HTERT RPE-1 (cell line): Measurements from ENCODE around the gene TRUB1.

Source experiments
- in situ Hi-C: fragments of 300-500 bp; cut with MboI; formaldehyde crosslinking; loops from 4 replicates; pipeline ENCODE4 v1.14.3; 2020; ENCODE audit warnings: low sequenced_read_pairs

The TRUB1 gene

DNA sequence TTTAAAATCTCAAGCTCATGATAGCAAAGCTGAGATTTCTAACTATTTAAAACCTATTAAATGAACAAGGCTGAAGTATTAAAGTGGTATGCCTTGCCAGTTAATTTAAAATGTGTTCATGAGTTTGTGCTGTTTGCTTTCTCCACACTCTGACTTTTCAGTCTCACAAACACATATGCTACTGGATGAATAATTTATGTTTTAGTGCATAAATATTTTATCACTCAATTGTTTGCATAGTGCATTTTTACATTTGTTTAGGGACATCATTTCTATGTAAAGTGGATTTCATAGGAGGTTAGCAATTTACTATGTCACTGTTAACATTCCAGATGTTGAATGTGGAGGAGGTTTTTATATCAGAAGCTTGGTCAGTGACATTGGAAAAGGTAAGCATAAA lies 36.0 kb downstream of the TRUB1 start:
- in situ Hi-C loops: no loop called here

DNA sequence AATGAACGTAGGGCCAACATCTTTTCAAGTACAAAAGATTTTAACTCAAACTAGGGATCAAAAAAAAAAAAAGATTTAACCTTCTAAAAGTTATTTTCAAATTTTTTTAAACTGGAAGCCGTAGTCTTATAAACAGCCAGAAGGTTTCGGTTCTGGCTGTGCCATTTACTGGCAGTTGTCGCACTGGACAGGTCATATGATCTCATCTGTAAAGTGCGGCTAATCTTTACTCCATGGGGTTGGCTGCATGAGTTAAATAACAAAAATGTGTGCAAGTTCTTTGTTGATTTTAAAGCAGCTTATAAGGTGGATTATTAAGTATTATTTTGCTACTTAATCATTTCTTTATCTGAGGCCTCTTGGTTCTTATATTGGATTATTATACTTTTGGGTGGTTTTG lies 36.6 kb downstream of the TRUB1 start:
- in situ Hi-C loops: no loop called here

- in situ Hi-C loops: no loop called here
These were observed 37.1 kb downstream of the TRUB1 start for GRCh38 chr10:114975091-114975490.

DNA sequence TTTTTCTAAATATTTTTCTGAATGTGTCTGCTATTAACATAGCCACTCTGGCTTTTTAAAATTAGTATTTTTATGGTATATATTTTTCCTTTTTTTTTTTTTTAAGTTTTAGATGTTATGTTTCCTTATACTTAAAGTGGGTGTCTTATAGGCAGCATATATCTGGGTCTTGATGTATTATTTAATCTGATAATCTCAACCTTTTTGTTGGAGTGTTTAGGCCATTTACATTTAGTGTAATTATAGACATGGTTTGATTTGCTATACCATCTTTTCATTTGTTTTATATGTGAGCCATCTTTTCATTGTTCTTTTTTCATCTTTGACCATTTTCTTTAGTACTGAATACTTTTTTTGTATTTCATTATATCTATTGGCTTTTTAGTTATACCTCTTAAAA lies 45.0 kb downstream of the TRUB1 start:
- in situ Hi-C loops: no loop called here

- in situ Hi-C loops: no loop called here
These were observed 50.0 kb downstream of the TRUB1 start for GRCh38 chr10:114987995-114988394.

DNA sequence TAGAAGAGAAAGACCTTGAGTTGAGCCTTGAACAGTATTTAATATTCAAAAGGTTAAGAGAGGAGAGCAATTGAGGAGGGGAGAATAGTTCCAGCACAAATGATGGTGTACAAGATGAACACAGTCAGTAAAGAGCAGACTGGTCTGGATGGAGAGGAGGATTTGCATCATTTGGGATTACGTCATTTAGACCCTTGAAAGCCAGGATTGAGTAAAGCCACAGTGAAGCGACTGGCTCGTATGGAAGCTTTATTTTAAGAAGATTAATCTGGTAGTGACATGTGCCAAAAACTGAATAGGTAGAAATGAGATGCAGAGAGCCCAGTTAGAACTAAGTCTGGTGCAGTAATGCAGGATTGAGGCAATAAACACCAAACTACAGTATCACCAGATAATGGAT lies 52.6 kb downstream of the TRUB1 start:
- in situ Hi-C loops: no loop called here

DNA sequence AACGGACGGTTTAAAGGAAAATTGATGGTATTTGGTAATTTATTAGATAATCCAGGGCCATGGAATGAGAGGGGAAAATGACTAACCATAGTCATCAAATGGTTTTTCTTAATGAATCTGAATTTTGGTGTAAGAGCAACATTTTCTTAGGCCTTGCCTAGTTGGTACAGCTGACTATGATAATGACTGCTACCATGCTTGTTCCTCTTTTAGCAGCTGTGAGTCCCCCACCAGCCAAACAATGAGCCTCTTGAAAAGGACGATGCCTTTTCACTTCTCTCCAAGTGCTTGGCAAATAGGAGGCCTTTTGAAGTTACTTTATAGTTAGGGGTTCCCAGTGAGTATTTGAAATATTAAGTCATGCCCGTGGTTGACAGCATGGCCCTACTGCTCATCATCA lies 53.0 kb downstream of the TRUB1 start:
- in situ Hi-C loops: no loop called here

- in situ Hi-C loops: no loop called here
These were observed 54.3 kb downstream of the TRUB1 start for GRCh38 chr10:114992189-114992775.

DNA sequence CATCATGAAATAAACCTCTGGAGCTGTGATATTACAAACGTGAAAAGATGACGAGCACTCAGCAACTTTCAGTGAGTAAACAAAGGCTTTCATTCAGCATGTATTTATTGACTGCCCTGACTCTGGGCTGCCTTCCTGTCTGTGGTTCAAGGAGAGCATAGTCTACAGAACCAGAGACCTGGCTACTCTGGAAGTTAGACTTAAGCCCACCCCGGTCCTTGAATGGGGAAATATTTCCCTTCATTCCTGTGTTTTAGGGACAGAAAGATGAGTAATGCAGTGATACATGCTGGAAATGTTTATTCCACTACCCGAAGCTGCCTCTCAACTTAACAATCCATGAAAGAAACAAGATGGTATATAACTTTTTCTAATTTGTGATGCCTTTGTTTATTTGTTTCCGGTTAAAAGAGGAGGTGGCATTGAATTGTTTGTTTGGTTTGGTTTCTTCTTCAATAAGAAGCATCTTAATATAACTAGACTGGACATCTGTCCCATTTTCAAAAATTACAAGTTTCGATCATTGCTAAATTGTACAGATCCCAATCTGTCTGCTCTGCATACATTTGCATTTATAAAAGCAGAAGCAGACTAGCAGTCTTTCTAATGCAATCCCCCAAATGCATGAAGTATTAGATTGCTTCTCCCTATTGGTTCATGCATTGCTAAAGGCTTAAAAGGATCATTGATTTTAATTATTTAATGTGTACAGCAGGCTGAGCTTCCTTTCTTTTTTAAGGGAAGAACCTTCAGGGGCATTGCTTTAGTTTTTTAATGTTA lies 57.7 kb downstream of the TRUB1 start:
- in situ Hi-C loops: no loop called here

DNA sequence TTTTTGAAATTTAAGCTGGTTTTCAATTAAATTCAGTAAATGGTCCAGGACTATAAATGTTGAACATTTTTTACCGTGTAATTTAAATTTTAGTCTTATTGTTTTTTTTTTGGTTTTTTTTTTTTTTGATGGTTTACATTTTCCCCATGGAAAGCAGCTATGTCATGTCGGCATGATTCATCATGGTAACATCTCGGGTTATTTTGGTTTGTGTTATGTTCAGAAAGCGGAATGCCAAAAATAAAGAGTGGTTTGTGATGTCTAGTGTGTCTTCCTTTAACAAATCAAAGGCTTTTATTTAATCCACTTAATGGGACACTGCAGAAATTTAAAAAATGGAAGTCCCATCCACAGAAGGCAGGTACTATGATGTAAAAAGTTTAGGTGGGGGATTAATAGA lies 58.5 kb downstream of the TRUB1 start:
- in situ Hi-C loops: no loop called here

DNA sequence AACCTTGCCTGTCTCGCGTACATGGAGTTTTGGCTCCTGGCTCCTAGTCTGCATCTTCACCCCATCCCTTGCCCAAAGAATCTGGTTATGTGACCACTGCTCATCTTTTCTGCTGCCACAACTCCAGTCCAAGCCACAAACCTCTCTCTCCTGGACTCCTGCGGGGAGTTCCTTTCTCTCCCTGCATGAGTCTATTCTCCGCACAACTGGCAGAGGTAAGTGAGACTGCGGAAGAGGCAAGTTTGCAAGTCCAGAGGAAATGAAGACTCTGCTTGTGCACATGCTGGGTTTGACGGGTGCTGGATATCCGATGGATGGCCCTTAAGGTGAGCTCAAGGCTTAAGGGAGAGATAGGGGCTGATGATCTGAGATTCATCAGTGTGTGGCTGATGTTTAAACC lies 61.0 kb downstream of the TRUB1 start:
- in situ Hi-C loops: no loop called here

- in situ Hi-C loops: no loop called here
These were observed 63.7 kb downstream of the TRUB1 start for GRCh38 chr10:115001506-115002381.

DNA sequence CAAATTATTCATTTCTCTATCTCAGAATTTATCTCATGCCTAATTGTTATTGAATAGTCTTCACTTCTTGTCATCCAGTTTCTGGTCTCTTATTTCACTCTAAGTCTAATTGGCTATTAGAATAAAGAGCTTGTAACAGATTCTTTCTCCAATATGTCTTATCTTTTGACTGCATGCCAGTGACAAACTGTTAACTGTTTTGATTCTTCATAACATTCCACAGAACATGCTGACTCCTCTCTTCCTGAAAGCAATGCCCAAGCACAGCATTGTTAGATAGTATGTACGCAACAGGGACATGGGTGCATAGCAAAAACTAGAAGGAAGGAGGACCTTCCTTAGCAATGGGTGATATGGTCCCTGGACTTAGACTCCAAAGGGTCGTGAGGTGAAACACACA lies 65.4 kb downstream of the TRUB1 start:
- in situ Hi-C loops: no loop called here

DNA sequence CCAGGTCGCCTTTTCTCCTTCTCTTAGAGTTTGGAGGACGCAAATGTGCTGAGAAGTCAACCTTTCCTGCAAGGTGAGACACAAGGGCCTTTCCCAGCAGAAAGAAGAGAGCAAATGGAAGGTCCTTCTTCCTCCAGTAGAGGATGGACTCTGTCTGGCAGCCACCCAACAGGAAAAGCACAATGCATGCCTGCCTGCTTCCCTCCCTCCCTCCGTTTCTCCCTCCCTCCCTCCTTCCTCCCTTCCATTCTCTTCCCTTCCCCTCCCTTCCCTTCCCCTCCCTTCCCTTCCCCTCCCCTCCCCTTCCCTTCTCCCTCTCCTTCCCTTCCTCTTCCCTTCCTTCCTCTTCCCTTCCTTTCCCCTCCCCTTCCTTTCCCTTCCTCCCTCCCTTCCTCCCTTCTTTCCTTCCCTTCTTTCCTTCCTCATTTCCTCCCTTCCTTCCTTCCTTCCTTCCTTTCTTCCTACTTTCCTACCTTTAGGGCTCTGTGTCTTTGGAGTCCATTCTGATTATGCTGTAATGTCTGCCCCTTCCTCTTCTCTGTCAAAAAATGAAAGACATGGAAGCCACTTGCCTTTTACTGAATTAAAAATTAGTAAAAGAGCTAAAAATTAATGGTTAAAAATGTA lies 66.4 kb downstream of the TRUB1 start:
- in situ Hi-C loops: no loop called here

DNA sequence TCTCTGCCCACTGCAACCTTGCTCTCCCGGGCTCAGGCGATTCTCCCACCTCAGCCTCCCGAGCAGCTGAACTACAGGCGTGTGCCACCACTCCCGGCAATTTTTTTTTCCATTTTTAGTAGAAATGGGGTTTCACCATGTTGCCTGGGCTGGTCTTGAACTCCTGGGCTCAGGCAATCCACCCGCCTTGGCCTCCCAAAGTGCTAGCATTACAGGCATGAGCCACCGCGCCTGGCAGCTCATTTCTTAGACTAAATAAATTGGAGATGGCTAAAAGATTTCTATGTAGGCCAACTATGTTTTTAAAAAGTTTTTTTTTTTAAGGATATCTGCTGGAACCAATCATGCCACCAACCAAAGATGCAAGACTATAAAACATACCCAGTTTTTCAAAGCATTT lies 67.8 kb downstream of the TRUB1 start:
- in situ Hi-C loops: no loop called here

DNA sequence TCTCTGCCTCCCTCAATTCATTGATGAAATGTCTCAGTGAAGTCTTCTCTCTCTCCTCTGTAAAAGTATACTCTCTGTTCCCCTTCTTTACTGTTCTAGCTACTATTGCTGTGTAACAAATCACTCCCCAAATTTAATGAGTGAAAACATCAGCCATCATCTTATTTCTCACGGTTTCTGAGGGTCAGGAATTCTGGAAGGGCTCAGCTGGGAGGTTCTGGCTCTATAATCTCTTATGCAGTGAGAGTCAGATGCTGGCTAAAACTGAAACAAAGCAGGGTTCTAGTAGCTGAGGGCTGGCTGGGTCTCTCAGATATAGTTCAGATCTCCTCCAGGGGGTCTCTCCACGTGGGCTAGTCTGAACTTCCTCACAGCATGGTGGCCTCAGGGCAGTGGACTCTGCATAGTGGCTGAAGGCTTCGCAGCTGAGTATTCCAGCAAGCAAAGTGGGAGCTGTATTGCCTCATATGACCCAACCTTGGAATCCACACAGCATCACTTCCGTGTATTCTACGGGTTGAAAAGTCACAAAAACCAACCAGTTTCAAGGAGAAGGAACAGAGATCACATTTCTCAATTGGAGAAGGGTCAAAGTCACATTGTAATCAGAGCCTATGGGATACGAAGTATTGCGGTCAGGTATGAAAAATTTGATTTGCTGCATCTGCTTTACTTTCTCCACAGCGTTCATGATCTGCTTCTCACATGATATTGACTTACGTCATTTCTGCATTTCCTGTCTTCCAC lies 80.4 kb downstream of the TRUB1 start:
- in situ Hi-C loops: no loop called here

- in situ Hi-C loops: no loop called here
These were observed 82.5 kb downstream of the TRUB1 start for GRCh38 chr10:115020449-115020848.

- in situ Hi-C loops: no loop called here
These were observed 84.7 kb downstream of the TRUB1 start for GRCh38 chr10:115022733-115023132.

DNA sequence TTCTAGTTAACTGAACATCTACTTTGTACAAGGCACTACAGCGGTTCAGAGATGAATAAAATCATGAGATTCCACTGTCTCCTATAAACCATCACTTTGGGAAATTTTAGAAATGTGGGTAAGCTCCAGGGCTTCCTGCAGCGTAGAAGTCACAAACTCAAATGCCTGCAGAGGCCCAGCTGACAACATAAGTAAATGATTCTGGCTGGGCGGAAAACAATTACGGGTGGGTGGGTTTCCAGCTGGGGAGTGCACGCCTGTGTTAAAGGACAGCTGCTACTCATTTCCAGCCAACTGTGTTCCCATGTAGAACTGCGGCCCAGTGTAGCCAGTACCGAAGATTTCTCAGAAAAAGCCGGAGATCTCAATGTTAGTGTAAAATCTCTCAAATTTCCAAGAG lies 85.7 kb downstream of the TRUB1 start:
- in situ Hi-C loops: no loop called here

DNA sequence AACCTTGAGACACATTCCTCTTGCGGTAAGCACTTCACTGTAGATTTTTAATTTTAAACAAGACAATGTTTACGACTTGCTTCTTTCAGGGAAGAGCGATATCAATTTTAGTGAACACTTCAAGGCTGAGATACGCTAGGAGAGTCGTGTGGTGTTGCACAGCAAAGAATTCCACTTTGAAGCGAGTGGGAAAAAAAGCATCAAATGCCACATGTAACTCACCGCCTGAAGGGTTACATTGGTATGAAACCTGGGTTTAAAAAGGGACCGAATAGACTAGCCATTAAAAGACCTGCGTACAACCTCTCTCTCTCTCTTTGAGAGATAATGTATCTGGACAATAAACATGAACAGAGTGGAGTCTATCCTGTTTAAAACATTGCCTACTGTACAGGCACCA lies 86.4 kb downstream of the TRUB1 start:
- in situ Hi-C loops: no loop called here
